Esophagus (tissue), 2 donors: ENCODE data around the gene VASN. TPM values are rescaled to one million over a fixed set of nuclear protein-coding genes. Genes with fewer than 3 reads are reported as not detected.
"Not testable (repeated sequence)": the region's sequence is repeated elsewhere in the genome, so short reads cannot be mapped to it uniquely, and the experiment has no call there.

Source experiments
- H3K27ac ChIP-seq, 2 donors: one replicate each; pipeline ENCODE4 v1.5.1; 2013; ENCODE audit warnings: low read depth in 2 of 2, mild to moderate bottlenecking in 2 of 2, inconsistent platforms in 1 of 2, low read length in 1 of 2, moderate library complexity in 1 of 2
- H3K27me3 ChIP-seq, 2 donors: one replicate each; pipeline ENCODE4 v1.6.1; 2013; ENCODE audit warnings: low read length in 2 of 2, control low read depth in 1 of 2, mild to moderate bottlenecking in 1 of 2; ENCODE audit not compliant: insufficient read depth in 2 of 2, control insufficient read depth in 1 of 2
- H3K36me3 ChIP-seq, 2 donors: one replicate each; pipeline ENCODE4 v1.6.1; 2013; ENCODE audit warnings: low read length in 1 of 2; ENCODE audit not compliant: control insufficient read depth in 2 of 2, insufficient read depth in 2 of 2
- H3K4me1 ChIP-seq, 2 donors: one replicate each; pipeline ENCODE4 v1.6.1; 2013; ENCODE audit warnings: low read length in 1 of 2; ENCODE audit not compliant: control insufficient read depth in 2 of 2, insufficient read depth in 2 of 2
- H3K4me3 ChIP-seq, 2 donors: one replicate each; pipeline ENCODE4 v1.5.1; 2013; ENCODE audit warnings: low read length in 2 of 2, mild to moderate bottlenecking in 2 of 2, low read depth in 1 of 2, moderate library complexity in 1 of 2
- H3K9me3 ChIP-seq, 2 donors: one replicate each; pipeline ENCODE4 v1.6.1; 2013; ENCODE audit warnings: mild to moderate bottlenecking in 2 of 2, low read depth in 1 of 2, low read length in 1 of 2, moderate library complexity in 1 of 2; ENCODE audit not compliant: control insufficient read depth in 2 of 2, insufficient read depth in 1 of 2
- WGBS, 2 donors: extraction: QIAGEN DNeasy Blood & Tissue Kit; methylation state at CpG; one replicate each; pipeline ENCODE4 v1.1.7; 2013; 5-methylcytosine and 5-hydroxymethylcytosine counted together
- polyA plus RNA-seq, 2 donors: library from polyadenylated mRNA; stranded (reverse); fragments of 200-250 nt; gene quantifications; one replicate each; pipeline ENCODE4 v1.2.3, GENCODE V29; 2013
- donor health status: healthy with polysubstance abuse.
- donor health status: Bipolar disorder and iron deficiency.

VASN gene
- polyA plus RNA-seq, 2 donors = 25.5 to 32.7 TPM

DNA sequence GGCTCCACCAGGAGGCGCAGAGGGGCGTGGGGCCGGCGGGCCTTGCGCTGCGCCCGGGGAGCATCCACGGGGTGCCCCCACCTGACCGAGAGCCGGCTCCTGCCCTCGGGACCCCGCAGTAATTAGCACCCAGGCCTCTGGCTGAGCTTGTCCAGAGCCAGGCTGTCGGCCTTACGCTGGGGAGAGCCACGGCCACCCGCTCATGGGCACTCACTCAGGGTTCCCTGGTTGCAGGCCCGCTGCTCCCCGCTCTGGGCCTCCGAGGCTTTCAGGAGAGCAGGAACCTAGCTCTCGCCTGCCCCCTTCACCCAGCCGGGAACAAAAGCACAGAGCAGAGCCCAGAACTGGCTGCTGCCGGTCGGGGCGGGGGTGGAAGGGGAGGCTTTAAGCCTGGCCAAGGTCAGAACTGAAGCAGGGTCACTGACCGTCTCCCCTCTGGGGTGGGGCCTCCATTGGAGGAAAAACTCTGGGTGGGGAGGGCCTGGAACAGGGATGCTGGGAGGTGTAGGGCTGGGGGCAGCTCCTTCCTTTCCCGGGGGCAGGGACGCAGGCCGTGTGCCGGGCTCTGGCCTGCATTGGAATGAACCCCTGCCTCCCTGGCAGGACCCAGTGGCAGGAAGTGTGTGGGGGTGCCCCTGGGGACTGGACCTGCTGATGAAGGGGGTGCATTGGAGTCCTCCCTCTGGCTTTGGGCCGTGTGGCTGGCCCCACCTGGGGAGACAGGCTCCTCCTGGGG is 43.4 kb upstream of the VASN start:
- Histone ChIP-seq H3K9me3 (no peaks in the 10 kb centered on the region), H3K27ac (peak overlapping the region; percentile 37 to 69), H3K27me3 (no peaks in the 10 kb centered on the region), H3K36me3 (no peaks in the 10 kb centered on the region), H3K4me1 (peaks cover 3 to 10% of the 10 kb centered on the region in 2 donors), H3K4me3 (peak overlapping the region; percentile 22 to 43)
- 7 to 8% methylated on average over 30 of the region's 30 CpGs for WGBS, 2 donors

DNA sequence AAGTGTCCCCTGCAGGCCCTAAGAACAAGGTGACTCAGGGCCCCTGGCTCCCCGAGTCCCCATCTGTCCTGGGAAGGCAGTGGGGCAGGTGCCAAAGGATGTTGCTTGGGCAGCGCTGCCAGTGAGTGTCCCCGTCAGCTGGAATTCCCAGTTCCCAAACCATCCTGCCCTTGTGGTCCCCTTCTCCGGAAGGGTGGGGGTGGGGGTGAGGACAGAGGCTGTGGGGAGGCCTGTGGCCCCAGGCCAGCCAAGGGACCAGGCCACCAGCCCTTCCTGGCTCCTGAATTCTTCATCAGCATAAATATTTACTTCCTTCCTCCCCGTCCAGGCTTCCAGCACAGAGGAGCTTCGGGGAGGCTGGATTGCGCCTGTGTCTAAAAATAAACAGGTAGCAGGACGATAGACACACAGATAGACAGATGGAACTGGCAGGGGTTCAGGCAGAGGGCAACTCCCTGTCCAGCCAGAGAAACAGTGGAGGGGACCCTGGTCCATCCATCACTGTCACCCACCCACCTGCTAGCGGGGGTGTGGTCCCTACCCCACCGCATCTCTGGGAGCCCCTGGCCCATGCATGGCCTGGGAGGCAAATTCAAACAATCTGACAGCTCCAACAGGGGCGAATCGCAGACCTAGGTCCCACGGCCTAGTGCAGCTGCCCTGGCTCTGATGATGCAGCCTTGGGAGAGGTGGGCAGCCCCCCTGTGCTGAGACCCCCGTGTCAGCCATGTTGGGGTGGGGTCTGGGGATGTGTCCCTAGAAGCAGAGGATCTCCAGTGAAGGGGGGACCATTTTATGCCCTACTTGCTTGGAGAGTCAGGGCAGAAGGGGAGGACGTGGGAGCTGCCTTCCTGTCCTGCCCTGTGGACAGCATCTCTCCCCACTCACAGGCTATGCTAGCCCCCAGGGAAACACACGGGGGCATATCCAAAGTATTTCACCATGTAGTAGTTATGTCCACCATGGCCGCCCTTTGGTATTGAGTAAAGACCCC is 42.6 kb upstream of the VASN start:
- Histone ChIP-seq H3K4me1 (peaks cover 3 to 10% of the 10 kb centered on the region in 2 donors), H3K27ac (peak overlapping the region; percentile 37 to 69), H3K36me3 (no peaks in the 10 kb centered on the region), H3K4me3 (no peak overlapping the region), H3K27me3 (no peaks in the 10 kb centered on the region), H3K9me3 (no peaks in the 10 kb centered on the region)
- WGBS, 2 donors = 56 to 60% methylated on average over 17 of the region's 17 CpGs

DNA sequence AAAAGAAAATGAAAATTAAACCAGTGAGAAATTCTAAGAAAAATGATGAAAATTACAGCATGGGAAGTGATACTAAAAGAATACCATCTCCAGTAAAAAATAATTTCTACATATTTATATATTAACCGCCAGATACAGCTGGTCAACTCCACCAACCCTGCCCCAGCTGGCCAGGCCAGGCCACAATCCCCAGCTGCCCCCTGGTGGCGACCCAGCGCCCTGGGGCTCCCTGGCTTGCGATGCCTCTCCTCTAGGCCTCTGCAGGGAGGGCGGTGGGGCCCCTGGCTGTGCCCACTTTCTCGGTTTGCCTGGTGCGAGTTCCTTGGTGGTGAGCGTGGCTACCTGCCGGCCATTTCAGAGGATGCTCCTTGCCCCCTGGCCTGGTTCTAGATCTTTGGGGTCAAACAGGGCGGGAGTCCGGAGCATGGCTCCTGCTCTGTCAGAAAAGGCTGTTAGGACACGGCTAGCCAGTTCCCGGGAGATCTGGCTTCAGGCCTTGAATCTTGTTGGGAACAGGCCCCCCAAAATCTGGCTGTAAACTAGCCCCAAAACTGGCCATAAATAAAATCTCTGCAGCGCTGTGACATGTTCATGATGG is 41.3 kb upstream of the VASN start:
- Histone ChIP-seq H3K9me3 (no peaks in the 10 kb centered on the region), H3K27me3 (no peaks in the 10 kb centered on the region), H3K4me3 (no peak overlapping the region), H3K27ac (no peak overlapping the region), H3K4me1 (peaks cover 0 to 7% of the 10 kb centered on the region in 2 donors), H3K36me3 (no peaks in the 10 kb centered on the region)
- 50 to 55% methylated on average over 14 of the region's 14 CpGs for WGBS, 2 donors

DNA sequence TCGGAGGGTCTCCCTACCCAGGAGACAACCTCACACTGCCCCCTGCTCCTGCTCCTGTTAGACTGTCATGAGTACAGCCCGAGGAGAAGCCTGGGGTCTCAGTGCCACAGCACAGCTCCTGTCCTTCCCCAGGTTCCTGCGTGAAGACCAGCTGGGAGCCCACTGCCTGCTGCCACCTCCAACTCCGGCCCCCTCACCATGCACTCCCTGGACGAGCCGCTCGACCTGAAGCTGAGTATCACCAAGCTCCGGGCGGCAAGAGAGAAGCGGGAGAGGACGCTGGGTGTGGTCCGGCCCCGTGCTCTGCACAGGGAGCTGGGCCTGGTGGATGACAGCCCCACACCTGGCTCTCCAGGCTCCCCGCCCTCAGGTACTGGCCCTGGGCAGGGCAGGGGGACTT is 39.6 kb upstream of the VASN start:
- H3K27ac ChIP-seq = no peak overlapping the region
- H3K9me3 ChIP-seq = no peaks in the 10 kb centered on the region
- WGBS, 2 donors = 83% methylated on average over 14 of the region's 14 CpGs

DNA sequence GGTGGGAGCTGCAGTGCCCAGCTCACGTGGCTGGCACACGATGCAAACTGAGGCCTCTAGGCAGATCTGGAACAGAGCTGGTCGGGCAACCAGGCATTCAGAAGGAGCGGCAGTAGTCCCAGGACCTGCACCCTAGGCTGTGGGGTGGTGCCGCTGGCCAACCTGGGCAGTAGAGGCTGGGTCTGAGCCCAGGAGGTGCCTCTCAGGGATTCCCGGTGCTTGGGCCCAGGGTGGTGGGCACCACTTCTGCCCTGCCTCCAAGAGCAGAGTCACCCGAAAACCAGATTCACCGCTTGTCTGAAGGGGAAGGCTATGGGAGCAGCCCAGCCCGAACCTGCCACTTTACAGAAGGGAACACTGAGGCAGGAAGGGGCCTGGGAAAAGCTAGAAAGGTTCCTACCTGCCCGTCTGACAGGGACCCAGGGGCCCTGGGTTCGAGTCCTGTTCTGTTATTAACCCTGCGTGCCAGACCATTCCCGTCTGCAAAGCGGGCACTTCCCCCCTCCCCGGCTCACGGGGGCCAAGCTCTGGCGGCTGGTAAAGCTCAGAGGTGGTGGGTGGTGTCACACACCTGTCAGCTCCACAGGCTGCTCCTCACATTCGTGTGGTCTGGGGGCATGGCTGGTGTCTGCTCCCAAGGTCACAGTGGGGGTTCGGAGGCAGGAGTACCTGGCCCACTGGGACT is 38.9 kb upstream of the VASN start:
- peaks cover 0 to 5% of the 10 kb centered on the region in 2 donors for H3K36me3 ChIP-seq
- 74 to 75% methylated on average over 19 of the region's 19 CpGs for WGBS, 2 donors

More for the DNA sequence above, 39.6 kb upstream of the VASN start:
- peaks cover 0 to 2% of the 10 kb centered on the region in 2 donors for H3K36me3 ChIP-seq
- H3K27me3 ChIP-seq = no peaks in the 10 kb centered on the region
- H3K4me3 ChIP-seq = no peak overlapping the region
- peaks cover 0 to 7% of the 10 kb centered on the region in 2 donors for H3K4me1 ChIP-seq

DNA sequence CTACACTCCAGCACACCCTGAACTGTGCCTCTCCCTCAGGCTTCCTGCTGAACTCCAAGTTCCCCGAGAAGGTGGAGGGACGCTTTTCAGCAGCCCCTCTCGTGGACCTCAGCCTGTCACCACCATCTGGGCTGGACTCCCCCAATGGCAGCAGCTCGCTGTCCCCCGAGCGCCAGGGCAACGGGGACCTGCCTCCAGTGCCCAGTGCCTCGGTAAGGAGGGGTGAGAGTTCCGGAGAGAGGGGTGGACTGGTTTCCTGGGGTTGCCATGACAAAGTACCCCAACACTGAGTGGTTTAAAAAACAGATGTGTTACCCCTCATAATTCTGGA is 38.4 kb upstream of the VASN start:
- Histone ChIP-seq H3K27me3 (no peaks in the 10 kb centered on the region), H3K27ac (no peak overlapping the region), H3K4me3 (no peak overlapping the region), H3K9me3 (no peaks in the 10 kb centered on the region), H3K36me3 (peaks cover 0 to 5% of the 10 kb centered on the region in 2 donors), H3K4me1 (peaks cover 0 to 3% of the 10 kb centered on the region in 2 donors)
- WGBS, 2 donors = 72 to 73% methylated on average over 9 of the region's 9 CpGs

More for the DNA sequence above, 38.9 kb upstream of the VASN start:
- peaks cover 0 to 6% of the 10 kb centered on the region in 2 donors for H3K4me1 ChIP-seq
- H3K4me3 ChIP-seq = no peak overlapping the region
- no peaks in the 10 kb centered on the region for H3K9me3 ChIP-seq
- H3K27ac ChIP-seq = no peak overlapping the region
- H3K27me3 ChIP-seq = no peaks in the 10 kb centered on the region

DNA sequence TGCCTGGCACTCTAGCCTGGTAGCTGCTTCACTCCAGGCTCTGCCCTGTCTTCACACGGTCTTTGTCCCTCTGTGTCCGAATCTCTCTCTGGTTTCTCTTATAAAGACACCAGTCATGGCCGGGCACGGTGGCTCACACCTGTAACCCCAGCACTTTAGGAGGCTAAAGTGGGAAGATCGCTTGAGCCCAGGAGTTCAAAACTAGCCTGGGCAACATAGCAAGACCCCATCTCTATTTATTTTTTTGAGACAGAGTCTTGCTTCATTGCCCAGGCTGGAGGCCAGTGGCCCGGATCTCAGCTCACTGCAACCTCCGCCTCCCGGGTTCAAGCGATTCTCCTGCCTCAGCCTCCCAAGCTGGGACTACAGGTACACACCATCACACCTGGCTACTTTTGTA is 37.9 kb upstream of the VASN start:
- not testable (repeated sequence) for H3K27me3 ChIP-seq, H3K9me3 ChIP-seq, H3K4me3 ChIP-seq, H3K4me1 ChIP-seq, H3K27ac ChIP-seq, H3K36me3 ChIP-seq
- whole genome bisulfite sequencing, 2 donors = 89 to 94% methylated on average over 9 of the region's 9 CpGs

DNA sequence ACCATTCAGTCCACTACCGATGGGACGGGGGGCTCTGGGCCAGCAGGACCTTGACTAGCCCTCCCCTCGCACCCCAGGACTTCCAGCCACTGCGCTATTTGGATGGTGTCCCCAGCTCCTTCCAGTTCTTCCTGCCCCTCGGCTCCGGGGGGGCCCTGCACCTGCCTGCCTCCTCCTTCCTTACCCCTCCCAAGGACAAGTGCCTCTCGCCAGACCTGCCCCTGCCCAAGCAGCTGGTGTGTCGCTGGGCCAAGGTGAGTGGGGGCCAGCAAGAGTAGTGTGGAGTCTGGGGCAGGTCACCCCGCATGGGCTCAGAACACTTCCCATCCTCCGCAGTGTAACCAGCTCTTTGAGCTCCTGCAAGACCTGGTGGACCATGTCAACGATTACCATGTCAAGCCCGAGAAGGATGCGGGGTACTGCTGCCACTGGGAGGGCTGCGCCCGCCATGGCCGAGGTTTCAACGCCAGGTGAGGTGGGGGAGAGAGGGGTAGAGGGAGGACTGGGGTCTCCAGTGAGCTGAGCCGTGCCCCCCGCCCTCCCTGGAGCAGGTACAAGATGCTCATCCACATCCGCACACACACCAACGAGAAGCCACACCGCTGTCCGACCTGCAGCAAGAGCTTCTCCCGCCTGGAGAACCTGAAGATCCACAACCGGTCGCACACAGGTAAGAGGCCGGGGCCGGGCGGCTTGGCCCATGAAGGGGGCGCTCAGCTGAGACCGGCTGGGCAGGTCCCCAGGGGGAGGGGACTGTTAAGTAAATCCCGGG is 36.7 kb upstream of the VASN start:
- H3K36me3 ChIP-seq = peaks cover 5 to 8% of the 10 kb centered on the region in 2 donors
- WGBS, 2 donors = 84 to 86% methylated on average over 32 of the region's 32 CpGs
- no peak overlapping the region for H3K4me3 ChIP-seq
- no peaks in the 10 kb centered on the region for H3K9me3 ChIP-seq
- H3K27me3 ChIP-seq = no peaks in the 10 kb centered on the region
- H3K27ac ChIP-seq = no peak overlapping the region
- peaks cover 2 to 4% of the 10 kb centered on the region in 2 donors for H3K4me1 ChIP-seq
